ENCODE data around the gene FOXP4.

The FOXP4 gene

DNA sequence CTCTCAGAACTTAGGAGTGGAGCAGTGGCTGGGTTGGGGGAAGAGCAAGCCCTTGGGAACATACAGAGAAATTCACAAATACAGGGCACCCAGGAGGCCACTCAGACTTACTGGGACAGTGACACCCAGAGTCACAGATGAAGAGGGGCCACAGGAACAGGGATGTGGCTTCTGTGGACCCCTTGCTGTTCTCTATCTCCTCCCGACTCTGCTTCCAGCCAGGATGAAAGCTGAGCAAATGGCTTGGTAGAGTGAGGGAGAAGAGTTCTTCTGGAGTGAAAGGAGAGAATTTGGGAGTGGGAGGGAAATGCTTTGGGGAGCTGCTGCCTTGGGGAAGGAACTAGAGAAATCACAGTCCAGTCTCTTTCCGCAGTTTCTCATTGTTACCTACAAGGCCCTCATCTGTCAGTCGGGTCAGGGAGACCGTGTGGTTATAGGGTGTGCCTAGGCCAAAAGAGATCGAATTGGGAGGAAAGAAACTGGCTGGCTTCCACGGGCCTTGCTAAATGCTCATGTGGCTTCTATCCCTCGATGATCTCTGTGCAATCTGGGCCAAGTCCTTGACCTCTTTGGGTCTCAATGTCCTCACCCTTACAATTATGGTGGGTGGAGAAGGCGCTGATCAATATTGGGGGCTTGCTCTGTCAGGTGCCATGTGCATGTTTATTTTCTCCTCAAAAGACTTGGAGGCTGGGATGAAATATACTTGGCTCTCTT, 17.0 kb downstream of the FOXP4 start:
- DNase-seq (ENCODE audit: low spot score in 2 of 2), result no peak
- Mint-ChIP-seq H3K4me1 (peaks cover 38% of the 10 kb centered on the region), H3K27ac (peak overlapping the region; percentile 67), H3K9me3 (no peaks in the 10 kb centered on the region), H3K36me3 (peaks cover 43% of the 10 kb centered on the region), H3K4me3 (no peak overlapping the region)
- no peak for ATAC-seq

DNA sequence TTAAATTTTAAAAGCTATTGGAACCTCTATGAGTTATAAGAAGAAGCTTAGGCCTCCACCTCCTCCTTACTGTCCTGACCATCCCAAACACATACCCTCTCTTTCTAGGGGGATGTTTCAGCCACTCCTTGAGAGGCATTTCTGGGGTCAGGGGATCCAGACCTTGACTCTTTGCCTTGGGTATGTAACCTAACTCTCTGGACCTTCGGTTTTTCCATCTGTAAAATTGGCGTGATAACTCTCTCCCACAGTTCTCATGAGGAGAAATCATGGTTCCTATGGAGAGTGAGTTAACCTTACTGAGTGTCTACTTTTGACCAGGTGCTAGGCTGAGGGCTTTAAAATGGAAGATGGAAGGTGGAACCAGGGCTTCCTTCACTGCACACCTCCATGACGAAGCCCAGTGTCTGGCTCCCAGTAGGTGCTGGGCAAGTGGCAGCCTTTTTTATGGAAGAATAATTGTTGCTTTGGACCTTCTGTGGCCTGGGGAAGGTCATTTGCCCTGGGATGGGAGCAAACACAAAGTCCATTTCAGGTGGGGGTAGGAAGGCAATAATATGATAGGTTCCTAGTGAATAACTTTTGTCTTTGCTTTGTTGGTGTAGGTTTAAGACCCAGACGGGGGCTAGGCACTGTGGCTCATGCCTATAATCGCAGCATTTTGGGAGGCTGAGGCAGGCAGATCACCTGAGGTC, 18.4 kb downstream of the FOXP4 start:
- ATAC-seq (no peak), DNase-seq (ENCODE audit: low spot score in 2 of 2) (no peak)
- Mint-ChIP-seq H3K36me3 (peaks cover 55% of the 10 kb centered on the region), H3K27ac (no peak overlapping the region), H3K9me3 (no peaks in the 10 kb centered on the region), H3K4me3 (no peak overlapping the region), H3K4me1 (peaks cover 34% of the 10 kb centered on the region)

DNA sequence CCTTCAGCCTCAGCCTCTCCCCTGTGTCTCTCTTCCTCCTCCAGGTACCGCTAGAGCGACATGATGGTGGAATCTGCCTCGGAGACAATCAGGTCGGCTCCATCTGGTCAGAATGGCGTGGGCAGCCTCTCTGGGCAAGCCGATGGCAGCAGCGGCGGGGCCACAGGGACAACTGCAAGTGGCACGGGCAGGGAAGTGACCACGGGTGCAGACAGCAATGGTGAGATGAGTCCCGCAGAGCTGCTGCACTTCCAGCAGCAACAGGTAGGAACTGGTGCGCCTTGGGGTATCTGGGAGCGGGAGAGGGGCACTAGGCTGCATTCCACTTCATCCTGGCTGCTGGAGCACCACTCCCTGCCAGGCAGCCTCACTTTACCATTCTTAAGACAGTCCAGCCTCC, 19.5 kb downstream of the FOXP4 start:
- ATAC-seq (no peak), DNase-seq (ENCODE audit: low spot score in 2 of 2) (no peak)
- Mint-ChIP-seq H3K9me3 (no peaks in the 10 kb centered on the region), H3K36me3 (peaks cover 56% of the 10 kb centered on the region), H3K4me3 (no peak overlapping the region), H3K27ac (no peak overlapping the region), H3K4me1 (peaks cover 25% of the 10 kb centered on the region)

DNA sequence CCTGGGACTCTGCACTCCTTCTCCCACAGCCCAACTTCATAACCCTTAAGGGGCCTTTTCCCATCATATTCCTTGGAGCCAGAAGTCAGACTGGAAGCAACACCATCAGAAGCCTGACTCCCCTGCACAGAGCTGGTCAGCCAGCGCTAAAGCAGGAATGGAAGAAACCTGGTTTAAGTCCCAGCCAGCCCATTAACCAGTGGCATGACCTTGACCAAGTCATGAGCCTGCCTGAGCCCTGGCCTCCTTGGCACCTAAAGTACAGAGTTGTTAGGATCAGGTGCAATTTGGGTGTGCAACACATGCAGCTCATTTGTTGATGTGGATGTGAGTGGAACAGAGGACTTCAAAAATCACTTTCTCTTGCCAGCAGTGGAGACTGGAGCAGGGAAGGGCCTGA, 20.8 kb downstream of the FOXP4 start:
- H3K27ac Mint-ChIP-seq, result peak overlapping the region; percentile 37

DNA sequence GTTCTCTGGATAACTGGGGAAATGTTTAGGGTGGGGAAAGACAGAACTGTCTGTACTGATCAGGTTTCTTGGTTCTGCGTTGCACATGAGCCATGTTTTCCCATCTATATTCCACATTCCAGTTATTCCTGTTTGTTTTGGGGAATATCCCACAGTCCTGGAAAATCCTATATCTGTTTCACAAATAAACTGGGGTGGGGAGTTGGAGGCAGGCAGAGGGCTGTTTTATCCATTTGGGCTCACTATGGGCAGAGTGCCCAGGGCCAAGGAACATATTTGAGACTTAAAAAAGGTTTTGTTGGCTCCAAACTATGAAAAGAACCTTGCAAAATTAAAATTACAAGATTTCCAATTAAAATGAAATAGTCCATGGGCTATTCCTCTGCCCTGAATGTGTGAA, 21.5 kb downstream of the FOXP4 start:
- DNase-seq (ENCODE audit: low spot score in 2 of 2) (no peak), ATAC-seq (no peak)
- Mint-ChIP-seq H3K36me3 (peaks cover 67% of the 10 kb centered on the region), H3K9me3 (no peaks in the 10 kb centered on the region), H3K4me1 (peaks cover 22% of the 10 kb centered on the region), H3K27ac (no peak overlapping the region), H3K4me3 (no peak overlapping the region)

More for the DNA sequence above, 20.8 kb downstream of the FOXP4 start:
- peaks cover 28% of the 10 kb centered on the region for H3K4me1 Mint-ChIP-seq
- no peaks in the 10 kb centered on the region for H3K9me3 Mint-ChIP-seq
- peaks cover 64% of the 10 kb centered on the region for H3K36me3 Mint-ChIP-seq
- H3K4me3 Mint-ChIP-seq, result no peak overlapping the region
- no peak for ATAC-seq
- no peak for DNase-seq (ENCODE audit: low spot score in 2 of 2)

DNA sequence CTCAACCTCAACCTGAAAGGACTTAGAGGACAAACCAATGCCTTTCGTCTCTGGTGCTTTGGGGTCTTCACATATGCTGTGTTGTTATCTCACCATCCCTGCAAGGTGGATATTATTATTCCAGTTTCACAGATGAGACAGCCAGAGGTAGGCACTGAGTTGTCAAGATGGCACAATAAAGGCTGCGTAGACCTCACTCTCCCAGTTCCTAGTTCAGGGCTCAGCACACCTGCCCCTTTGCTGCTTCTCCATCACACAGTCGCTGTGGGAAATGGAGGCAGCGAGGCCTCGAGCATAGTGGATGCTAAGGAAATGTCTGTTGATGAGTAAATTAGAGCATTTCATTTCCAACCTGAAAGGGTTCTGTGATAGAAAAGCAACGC, 22.0 kb downstream of the FOXP4 start:
- H3K9me3 Mint-ChIP-seq, result no peaks in the 10 kb centered on the region
- H3K27ac Mint-ChIP-seq, result no peak overlapping the region
- ATAC-seq (no peak), DNase-seq (ENCODE audit: low spot score in 2 of 2) (no peak)
- no peak overlapping the region for H3K4me3 Mint-ChIP-seq
- peaks cover 17% of the 10 kb centered on the region for H3K4me1 Mint-ChIP-seq
- H3K36me3 Mint-ChIP-seq, result peaks cover 67% of the 10 kb centered on the region

DNA sequence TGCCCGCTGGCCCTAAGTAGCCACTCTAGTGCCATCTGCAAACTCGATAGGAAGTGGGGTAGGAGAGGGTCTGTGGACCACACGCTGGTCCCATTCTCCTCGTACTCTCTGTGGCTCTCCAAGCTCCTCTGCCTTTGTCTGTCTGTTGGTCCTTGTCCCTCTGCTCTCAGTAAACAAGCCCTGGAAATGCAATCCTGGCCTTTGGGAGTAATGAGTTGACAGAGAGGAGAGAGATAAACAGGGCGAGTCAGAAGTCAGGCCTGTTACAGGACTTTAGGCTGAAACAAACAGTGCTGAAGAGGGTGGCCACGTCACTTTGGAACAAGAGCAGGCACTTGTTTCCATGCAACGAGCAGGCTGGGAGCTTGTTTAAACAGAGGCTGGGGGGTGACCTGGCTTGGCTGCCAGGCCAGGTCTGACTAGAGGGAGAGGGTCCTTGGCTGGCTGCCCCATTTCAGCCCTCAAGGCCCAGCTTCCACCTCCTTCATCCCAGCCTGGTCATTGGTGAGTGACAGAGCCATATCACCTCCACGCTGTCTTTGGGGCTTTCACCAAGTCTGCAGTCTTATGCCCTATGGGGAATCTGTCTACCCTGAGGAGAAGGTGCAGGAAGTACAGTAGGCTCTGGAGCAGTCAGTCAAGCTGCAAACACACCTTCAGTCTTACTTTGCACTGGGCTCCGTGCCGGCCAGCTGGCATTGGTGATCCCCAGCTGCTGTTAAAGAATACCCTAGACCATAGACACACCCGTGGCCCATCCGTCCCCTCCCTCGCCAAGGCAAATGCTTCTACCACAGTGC, 22.6 kb downstream of the FOXP4 start:
- no peak for ATAC-seq
- H3K4me1 Mint-ChIP-seq, result peaks cover 16% of the 10 kb centered on the region
- DNase-seq (ENCODE audit: low spot score in 2 of 2), result no peak
- no peaks in the 10 kb centered on the region for H3K9me3 Mint-ChIP-seq
- no peak overlapping the region for H3K4me3 Mint-ChIP-seq
- no peak overlapping the region for H3K27ac Mint-ChIP-seq
- H3K36me3 Mint-ChIP-seq, result peaks cover 67% of the 10 kb centered on the region

DNA sequence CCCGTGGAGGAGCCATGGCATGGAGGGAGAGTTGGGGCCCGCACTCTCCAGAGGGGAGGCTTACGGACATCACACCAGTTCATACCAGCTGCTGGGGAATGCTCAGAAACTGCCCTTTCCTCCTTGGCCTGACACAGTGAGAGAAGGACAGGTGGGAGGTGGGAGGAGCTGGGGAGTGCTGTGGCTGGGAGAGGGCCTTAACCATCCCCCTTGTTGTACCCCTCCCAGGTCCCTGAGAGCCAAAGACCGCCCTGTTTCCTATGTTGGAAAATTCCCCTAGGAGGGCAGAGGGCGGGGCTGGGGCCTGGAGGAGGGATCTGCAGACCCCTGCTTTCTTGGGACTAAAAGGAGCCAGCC, 24.1 kb downstream of the FOXP4 start:
- Mint-ChIP-seq H3K36me3 (peaks cover 66% of the 10 kb centered on the region), H3K9me3 (no peaks in the 10 kb centered on the region), H3K27ac (no peak overlapping the region), H3K4me3 (no peak overlapping the region), H3K4me1 (peaks cover 16% of the 10 kb centered on the region)
- DNase-seq (ENCODE audit: low spot score in 2 of 2) (no peak), ATAC-seq (no peak)

DNA sequence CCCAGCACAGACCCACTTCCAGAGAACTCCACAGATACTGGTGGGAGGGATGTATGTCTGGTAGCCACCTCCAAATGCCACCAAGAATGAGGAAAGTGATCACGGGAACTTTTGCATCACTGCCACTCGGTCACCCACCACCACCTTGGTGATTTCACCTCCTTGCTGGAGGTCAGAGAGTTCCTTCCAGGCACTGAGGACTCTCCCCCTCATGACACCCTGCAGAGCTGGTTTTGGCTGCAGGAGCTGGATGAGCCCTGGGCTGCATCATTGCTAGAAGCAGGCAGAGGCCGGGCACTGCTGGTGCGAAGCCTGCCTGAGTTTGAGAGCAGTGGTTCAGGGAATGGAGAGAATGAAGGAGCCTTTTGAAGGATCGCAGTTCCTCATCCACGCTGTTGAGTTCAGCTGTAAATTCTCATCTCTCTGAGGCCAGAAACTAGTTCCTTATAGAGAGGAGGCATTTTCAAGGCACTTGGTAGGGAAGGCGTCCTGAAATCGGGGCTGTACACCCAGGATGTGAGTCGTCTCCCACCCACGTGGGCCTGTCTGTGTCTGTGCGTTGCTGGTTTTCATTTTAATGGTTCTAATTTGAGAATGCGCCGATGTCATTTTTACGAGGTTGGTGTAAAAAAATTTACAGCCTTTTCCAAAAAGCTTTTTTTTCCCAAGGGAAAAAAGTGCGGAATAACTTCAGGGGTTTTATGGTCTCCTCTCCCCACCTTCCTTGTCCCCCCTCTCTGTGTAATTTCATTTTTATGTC, 25.0 kb downstream of the FOXP4 start:
- H3K27ac Mint-ChIP-seq, result peak overlapping the region; percentile 79
- DNase-seq (ENCODE audit: low spot score in 2 of 2), result no peak
- ATAC-seq, result peak; percentile 63

DNA sequence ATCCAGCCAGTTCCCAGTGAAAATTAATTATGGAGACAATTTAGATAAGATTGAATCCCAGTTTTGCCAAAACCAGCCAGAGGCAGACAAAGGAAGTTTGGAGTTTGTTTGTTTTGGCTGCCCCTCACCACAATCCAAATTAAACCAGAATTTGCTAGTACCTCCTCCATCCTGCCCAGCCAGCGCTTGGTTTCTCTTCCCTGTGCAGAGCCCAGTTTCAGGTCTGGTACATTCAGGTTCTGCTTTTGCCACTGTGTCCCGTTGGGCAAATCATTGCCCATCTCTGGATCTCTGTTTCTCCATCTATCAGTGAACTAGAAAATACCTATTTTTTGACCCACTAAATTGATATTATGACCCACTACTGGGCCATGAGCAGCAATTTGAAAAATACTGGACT, 26.4 kb downstream of the FOXP4 start:
- Mint-ChIP-seq H3K36me3 (peaks cover 60% of the 10 kb centered on the region), H3K27ac (peak overlapping the region; percentile 79), H3K9me3 (no peaks in the 10 kb centered on the region), H3K4me3 (no peak overlapping the region), H3K4me1 (peaks cover 25% of the 10 kb centered on the region)
- no peak for ATAC-seq
- DNase-seq (ENCODE audit: low spot score in 2 of 2), result no peak

More for the DNA sequence above, 25.0 kb downstream of the FOXP4 start:
- peaks cover 16% of the 10 kb centered on the region for H3K4me1 Mint-ChIP-seq
- peaks cover 64% of the 10 kb centered on the region for H3K36me3 Mint-ChIP-seq
- H3K9me3 Mint-ChIP-seq, result no peaks in the 10 kb centered on the region
- no peak overlapping the region for H3K4me3 Mint-ChIP-seq

DNA sequence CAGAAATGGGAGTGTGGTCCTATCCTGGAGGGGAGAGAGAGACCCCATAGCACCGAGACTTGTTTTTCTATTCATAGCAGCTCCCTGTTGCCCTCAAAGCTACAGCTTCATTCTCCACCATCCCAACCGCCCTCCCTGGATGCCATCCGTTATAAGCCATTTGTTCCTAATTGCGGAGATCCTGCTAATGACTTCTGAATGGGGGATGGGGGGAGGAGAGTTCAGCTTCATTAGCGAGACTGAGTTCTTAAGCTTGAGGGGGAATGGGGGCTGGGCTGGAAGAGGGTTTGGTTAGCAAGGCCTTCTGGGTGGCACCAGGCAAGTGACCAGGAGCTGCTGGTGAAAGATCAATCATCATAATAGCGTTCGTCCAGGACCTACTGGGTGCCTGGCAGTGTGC, 27.1 kb downstream of the FOXP4 start:
- H3K36me3 Mint-ChIP-seq, result peaks cover 60% of the 10 kb centered on the region
- H3K27ac Mint-ChIP-seq, result no peak overlapping the region
- H3K9me3 Mint-ChIP-seq, result no peaks in the 10 kb centered on the region
- DNase-seq (ENCODE audit: low spot score in 2 of 2), result no peak
- ATAC-seq, result no peak
- H3K4me3 Mint-ChIP-seq, result no peak overlapping the region
- peaks cover 31% of the 10 kb centered on the region for H3K4me1 Mint-ChIP-seq

DNA sequence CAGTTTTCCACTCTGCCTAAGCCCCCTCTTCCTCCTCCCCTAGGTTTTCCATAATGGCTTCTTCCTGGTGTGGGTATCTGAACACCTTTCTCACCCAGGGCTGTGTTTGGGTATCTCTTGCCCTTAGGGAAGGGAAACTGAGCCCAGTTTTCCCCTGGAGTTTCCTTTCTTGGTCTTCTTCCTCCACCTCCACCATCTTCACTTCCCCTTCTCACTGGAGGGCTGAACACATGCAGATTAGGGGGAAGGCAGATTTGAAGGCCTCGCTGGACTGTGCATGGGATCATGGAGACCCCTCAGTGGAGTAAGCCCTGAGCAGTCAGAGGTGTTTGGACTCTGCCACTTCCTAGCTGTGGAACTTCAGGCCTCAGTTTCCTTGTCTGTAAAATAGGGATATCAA, 27.8 kb downstream of the FOXP4 start:
- Mint-ChIP-seq H3K9me3 (no peaks in the 10 kb centered on the region), H3K36me3 (peaks cover 58% of the 10 kb centered on the region), H3K4me3 (no peak overlapping the region), H3K27ac (no peak overlapping the region), H3K4me1 (peaks cover 38% of the 10 kb centered on the region)
- DNase-seq (ENCODE audit: low spot score in 2 of 2), result no peak
- ATAC-seq, result no peak

DNA sequence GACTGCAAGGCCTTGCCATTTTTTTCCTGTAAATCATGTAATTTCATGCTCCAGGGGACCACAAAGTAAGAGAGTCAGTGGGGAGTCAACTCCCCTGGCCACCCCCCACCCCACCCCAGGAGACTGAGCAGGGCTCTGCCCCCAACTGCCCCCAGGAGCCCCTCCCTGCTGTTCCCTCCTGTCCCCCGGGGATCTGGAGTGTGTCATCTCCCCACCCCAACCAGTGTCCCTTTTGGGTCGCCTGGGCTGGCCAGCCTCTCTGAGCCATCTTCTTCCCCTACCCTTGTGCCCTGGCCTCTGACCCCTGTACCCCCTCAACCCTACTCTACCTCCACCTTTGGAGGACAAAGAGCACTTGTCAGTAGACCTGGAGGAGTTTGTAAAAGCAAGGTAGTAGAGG, 29.4 kb downstream of the FOXP4 start:
- peaks cover 40% of the 10 kb centered on the region for H3K4me1 Mint-ChIP-seq
- H3K27ac Mint-ChIP-seq, result peak overlapping the region; percentile 16
- ATAC-seq, result no peak
- peaks cover 62% of the 10 kb centered on the region for H3K36me3 Mint-ChIP-seq
- DNase-seq (ENCODE audit: low spot score in 2 of 2), result no peak
- no peaks in the 10 kb centered on the region for H3K9me3 Mint-ChIP-seq
- no peak overlapping the region for H3K4me3 Mint-ChIP-seq

DNA sequence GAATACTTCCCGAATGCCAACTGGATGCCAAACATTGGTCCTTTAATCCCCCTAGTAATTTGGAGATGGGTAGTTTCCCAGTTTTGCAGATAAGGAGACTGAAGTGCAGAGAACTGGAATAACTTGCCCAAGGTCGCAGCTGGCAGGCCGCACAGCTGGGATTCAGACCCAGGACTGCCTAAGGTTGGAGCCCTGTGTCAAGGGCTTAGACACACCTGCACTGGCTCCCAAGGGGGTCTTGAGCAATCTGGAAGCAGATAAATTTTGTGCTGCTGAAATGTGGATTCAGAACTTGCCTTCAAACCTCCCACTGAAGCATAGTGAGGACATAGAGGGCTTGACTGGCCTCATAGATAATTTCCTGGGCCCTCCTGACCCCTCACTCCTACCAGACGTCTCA, 30.5 kb downstream of the FOXP4 start:
- ATAC-seq (no peak), DNase-seq (ENCODE audit: low spot score in 2 of 2) (no peak)
- no peak overlapping the region for H3K4me3 Mint-ChIP-seq
- H3K27ac Mint-ChIP-seq, result no peak overlapping the region
- H3K9me3 Mint-ChIP-seq, result no peaks in the 10 kb centered on the region
- peaks cover 51% of the 10 kb centered on the region for H3K36me3 Mint-ChIP-seq
- peaks cover 30% of the 10 kb centered on the region for H3K4me1 Mint-ChIP-seq
